HL-60 (cell line): Measurements from ENCODE around the gene CAMTA1.

Experiments used
- CTCF ChIP-seq: IDR thresholded peaks from one replicate; pipeline ENCODE4 v1.5.1; 2011; ENCODE audit warnings: low read length, control low read depth, inconsistent platforms; ENCODE audit not compliant: insufficient read depth
- GABPA ChIP-seq: IDR thresholded peaks from 2 replicates; pipeline ENCODE4 v1.6.1; 2012; ENCODE audit warnings: low read depth
- POLR2AphosphoS5 ChIP-seq: IDR thresholded peaks from 2 replicates; pipeline ENCODE4 v1.6.1; 2012; ENCODE audit warnings: low read depth
- REST ChIP-seq: IDR thresholded peaks from 2 replicates; pipeline ENCODE4 v1.6.1; 2012; ENCODE audit warnings: low read depth; ENCODE audit not compliant: insufficient replicate concordance
- SPI1 ChIP-seq: IDR thresholded peaks from 2 replicates; pipeline ENCODE4 v1.6.1; 2012; ENCODE audit warnings: low read depth, mild to moderate bottlenecking, borderline replicate concordance

- no peak for TF ChIP-seq CTCF
- TF ChIP-seq POLR2AphosphoS5: no peak
- TF ChIP-seq SPI1: no peak
- TF ChIP-seq GABPA: no peak
- no peak for TF ChIP-seq REST
These were observed 414.0 kb downstream of the CAMTA1 start for GRCh38 chr1:7199077-7199779.
